Ectodermal cell (in vitro differentiated cells): ENCODE results near the gene GPLD1.
"Not testable (repeated sequence)": the region's sequence is repeated elsewhere in the genome, so short reads cannot be mapped to it uniquely, and the experiment has no call there.

Experiments used
- H3K27ac ChIP-seq: 2 replicates; pipeline ENCODE4 v1.7.0; 2013; ENCODE audit warnings: mild to moderate bottlenecking, low read depth, low read length; ENCODE audit not compliant: insufficient read depth, poor library complexity, severe bottlenecking
- H3K27me3 ChIP-seq: 2 replicates; pipeline ENCODE4 v1.7.0; 2013; ENCODE audit warnings: mild to moderate bottlenecking, low read length; ENCODE audit not compliant: insufficient read depth, control insufficient read depth, poor library complexity, severe bottlenecking
- H3K36me3 ChIP-seq: one replicate; pipeline ENCODE4 v1.7.0; 2013; ENCODE audit warnings: low read length; ENCODE audit not compliant: control insufficient read depth, insufficient read depth
- H3K4me1 ChIP-seq: one replicate; pipeline ENCODE4 v1.7.0; 2013; ENCODE audit warnings: low read length; ENCODE audit not compliant: control insufficient read depth, insufficient read depth
- H3K4me3 ChIP-seq: 2 replicates; pipeline ENCODE4 v1.7.0; 2013; ENCODE audit warnings: low read depth, low read length, control low read depth; ENCODE audit not compliant: insufficient read depth
- H3K9me3 ChIP-seq: 2 replicates; pipeline ENCODE4 v1.7.0; 2013; ENCODE audit warnings: mild to moderate bottlenecking, low read length, moderate library complexity; ENCODE audit not compliant: control insufficient read depth
- WGBS, 2 experiments: methylation state at CpG; one replicate each; pipeline ENCODE4 v1.1.7; 2013; ENCODE audit warnings: missing lambda C conversion rate in 2 of 2; 5-methylcytosine and 5-hydroxymethylcytosine counted together

The GPLD1 gene

GRCh38 chr6:24522228-24523176 lies 33.1 kb upstream of the GPLD1 start:
- H3K36me3 ChIP-seq = no peaks in the 10 kb centered on the region
- H3K9me3 ChIP-seq = no peaks in the 10 kb centered on the region
- H3K27ac ChIP-seq = no peak overlapping the region
- no peaks in the 10 kb centered on the region for H3K27me3 ChIP-seq
- 89 to 90% methylated on average over 11 to 12 of the region's 13 CpGs for WGBS, 2 experiments
- H3K4me3 ChIP-seq = no peak overlapping the region
- H3K4me1 ChIP-seq = no peaks in the 10 kb centered on the region

DNA sequence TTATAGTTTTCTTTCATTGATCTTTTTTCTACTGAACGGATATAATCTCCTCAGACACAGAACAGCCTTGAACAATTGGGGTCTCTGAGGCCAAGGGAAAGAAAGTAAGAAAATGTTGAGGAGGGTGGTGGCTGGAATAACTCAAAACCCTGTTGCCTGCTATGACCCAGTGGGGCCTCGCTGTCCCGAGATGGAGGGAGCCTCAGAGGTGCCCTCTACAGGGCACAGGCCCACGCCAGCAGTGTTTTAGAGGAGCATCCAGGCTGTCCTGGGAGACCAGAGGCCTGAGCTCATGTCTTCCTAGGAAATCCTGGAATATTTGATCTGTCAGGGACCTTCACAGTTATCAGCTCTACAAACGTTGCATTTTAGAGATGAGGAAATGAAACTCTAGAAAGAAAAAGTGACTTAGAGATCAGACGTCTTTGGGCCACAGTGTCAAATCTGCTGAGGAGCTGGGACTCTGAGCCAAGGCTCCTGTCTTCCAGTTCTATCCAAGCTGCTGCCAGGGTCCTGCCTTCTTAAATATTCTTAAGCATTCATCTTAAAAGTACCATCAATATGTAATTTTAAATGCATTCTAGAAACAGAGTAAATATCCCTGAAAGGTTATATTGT lies 31.7 kb upstream of the GPLD1 start:
- no peak overlapping the region for H3K27ac ChIP-seq
- no peaks in the 10 kb centered on the region for H3K4me1 ChIP-seq
- no peak overlapping the region for H3K4me3 ChIP-seq
- H3K9me3 ChIP-seq = no peaks in the 10 kb centered on the region
- H3K27me3 ChIP-seq = no peaks in the 10 kb centered on the region
- no peaks in the 10 kb centered on the region for H3K36me3 ChIP-seq
- 18 to 20% methylated on average over 5 to 6 of the region's 6 CpGs for WGBS, 2 experiments

DNA sequence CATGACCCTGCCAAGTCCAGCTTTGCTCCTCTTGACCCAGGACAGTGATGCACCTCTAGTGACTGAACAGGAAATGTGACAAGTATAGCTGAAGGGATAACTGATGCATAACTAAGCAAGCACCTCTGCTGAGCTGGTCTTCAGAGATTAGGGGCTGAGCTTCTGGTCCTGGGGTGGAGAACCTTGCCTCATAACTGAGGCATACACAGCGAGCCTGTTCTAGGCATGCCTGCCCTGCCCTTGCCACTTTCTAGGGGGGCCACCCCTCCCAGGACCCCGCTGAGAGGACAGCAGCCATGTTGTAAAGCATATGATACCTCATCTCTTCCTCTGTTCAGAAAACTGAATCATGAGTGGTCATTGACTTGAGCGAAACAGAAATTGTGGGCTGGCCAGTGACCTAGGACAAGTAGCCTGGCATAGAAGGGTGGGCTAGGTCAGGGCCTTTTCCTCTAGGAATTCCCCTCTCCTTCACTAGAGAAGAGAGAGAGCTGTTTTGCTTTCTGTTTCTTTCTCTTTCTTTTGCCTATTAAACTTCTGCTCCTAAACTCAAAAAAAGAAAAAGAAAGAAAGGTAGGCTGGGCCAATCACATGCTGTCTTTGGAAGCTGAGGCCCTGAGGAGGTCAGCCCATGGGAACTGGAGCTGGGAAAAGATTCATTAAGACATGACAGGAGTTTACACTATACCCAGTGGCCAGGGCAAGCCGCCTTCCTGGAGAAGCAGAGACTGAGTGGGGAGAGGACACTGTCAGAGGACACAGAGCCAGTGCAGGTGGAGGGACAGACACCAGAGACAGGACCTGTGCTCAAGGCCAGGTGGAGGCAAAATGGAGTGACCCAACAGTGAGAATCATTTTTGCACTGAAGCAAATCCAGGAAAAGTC lies 28.5 kb upstream of the GPLD1 start:
- H3K4me3 ChIP-seq = no peak overlapping the region
- no peaks in the 10 kb centered on the region for H3K36me3 ChIP-seq
- no peaks in the 10 kb centered on the region for H3K4me1 ChIP-seq
- no peaks in the 10 kb centered on the region for H3K27me3 ChIP-seq
- no peak overlapping the region for H3K27ac ChIP-seq
- no peaks in the 10 kb centered on the region for H3K9me3 ChIP-seq
- 87 to 90% methylated on average over 4 of the region's 4 CpGs for WGBS, 2 experiments

DNA sequence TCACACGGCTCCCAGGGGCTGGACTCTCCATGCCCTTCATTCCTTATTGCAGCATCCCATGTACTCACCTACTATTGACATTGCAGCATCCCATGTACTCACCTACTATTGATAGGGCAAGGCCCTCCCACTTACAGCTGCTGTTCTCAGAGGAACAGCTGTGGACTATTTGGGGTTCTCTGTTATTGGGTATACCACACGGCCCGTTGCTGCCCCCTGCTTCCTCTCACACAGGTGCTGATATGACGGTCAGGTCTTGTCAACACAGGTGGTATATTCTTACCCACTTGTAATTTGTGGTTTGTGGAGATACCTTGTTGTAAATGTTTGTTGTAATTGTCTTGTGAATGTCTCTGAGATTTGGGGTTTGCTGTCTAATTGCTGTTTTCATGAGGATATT lies 24.2 kb upstream of the GPLD1 start:
- Histone ChIP-seq H3K27ac (no peak overlapping the region), H3K36me3 (no peaks in the 10 kb centered on the region), H3K4me1 (no peaks in the 10 kb centered on the region), H3K9me3 (no peaks in the 10 kb centered on the region), H3K4me3 (no peak overlapping the region), H3K27me3 (no peaks in the 10 kb centered on the region)
- 89% methylated on average over 4 of the region's 4 CpGs for WGBS, 2 experiments

DNA sequence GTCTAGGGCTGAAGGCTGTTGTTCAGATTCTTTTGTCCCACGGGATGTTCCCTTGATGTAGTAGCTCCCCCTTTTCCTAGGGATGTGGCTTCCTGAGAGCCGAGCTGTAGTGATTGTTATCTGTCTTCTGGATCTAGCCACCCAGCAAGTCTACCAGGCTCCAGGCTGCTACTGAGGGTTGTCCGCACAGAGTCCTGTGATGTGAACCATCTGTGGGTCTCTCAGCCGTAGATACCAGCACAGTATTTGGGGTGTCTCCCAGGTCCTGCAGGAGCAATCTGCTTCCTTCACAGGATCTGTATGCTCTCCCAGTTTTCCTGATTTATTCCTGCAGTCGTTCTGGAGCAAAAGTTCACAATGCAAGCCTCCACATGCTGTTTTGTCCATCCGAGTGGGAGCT lies 22.6 kb upstream of the GPLD1 start:
- not testable (repeated sequence) for H3K27ac ChIP-seq, H3K4me3 ChIP-seq, H3K4me1 ChIP-seq, H3K9me3 ChIP-seq, H3K27me3 ChIP-seq, H3K36me3 ChIP-seq
- WGBS, 2 experiments = 79 to 84% methylated on average over 6 of the region's 6 CpGs

GRCh38 chr6:24506814-24507520 lies 17.6 kb upstream of the GPLD1 start:
- Histone ChIP-seq H3K4me3 (no peak overlapping the region), H3K36me3 (no peaks in the 10 kb centered on the region), H3K4me1 (no peaks in the 10 kb centered on the region), H3K9me3 (no peaks in the 10 kb centered on the region), H3K27me3 (no peaks in the 10 kb centered on the region), H3K27ac (no peak overlapping the region)
- 85 to 100% methylated on average over 2 to 3 of the region's 3 CpGs for WGBS, 2 experiments

GRCh38 chr6:24504649-24505586 lies 15.5 kb upstream of the GPLD1 start:
- no peak overlapping the region for H3K27ac ChIP-seq
- no peaks in the 10 kb centered on the region for H3K27me3 ChIP-seq
- no peaks in the 10 kb centered on the region for H3K36me3 ChIP-seq
- no peak overlapping the region for H3K4me3 ChIP-seq
- H3K4me1 ChIP-seq = no peaks in the 10 kb centered on the region
- H3K9me3 ChIP-seq = no peaks in the 10 kb centered on the region
- 92% methylated on average over 14 of the region's 14 CpGs for WGBS, 2 experiments

DNA sequence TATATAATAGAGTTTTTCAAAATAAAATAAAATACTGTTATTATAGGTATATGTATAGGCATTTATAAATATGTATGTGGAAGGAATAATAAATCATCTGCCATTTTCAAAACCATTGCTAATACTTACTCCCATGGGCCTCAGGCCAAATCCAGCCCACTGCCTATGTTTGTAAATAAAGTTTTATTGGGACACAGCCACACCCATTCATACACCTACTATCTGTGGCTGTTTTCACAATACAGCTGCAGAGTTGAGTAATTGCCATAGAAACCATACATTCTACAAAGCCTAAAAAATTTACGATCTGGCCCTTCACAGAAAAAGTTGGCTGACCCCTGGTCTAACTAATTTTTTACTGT lies 14.9 kb upstream of the GPLD1 start:
- Histone ChIP-seq H3K27me3 (no peaks in the 10 kb centered on the region), H3K9me3 (no peaks in the 10 kb centered on the region), H3K4me1 (no peaks in the 10 kb centered on the region), H3K27ac (no peak overlapping the region), H3K36me3 (no peaks in the 10 kb centered on the region), H3K4me3 (no peak overlapping the region)
- WGBS, 2 experiments = 92 to 100% methylated on average over 1 of the region's 1 CpG

GRCh38 chr6:24501914-24502313 lies 12.5 kb upstream of the GPLD1 start:
- Histone ChIP-seq H3K27me3 (no peaks in the 10 kb centered on the region), H3K36me3 (no peaks in the 10 kb centered on the region), H3K27ac (no peak overlapping the region), H3K4me3 (no peak overlapping the region), H3K4me1 (no peaks in the 10 kb centered on the region), H3K9me3 (no peaks in the 10 kb centered on the region)
